Measurements from ENCODE around the gene OR4E2.

The OR4E2 gene

GRCh38 chr14:21653331-21653885 is at the start of gene OR4E2:
Gene OR4E2 (plus strand): TSS chr14:21653835. CDS start chr14:21665083, 11,248 bp downstream.
- Histone ChIP-seq H3K27ac (ENCODE audit: low read length) (no peak within 1 kb of the TSS), H3K9me3 (ENCODE audit: insufficient read depth, low read length, severe bottlenecking) (no peaks in the 10 kb centered on the region), H3K4me3 (ENCODE audit: low read depth in 1 of 2, low read length in 2 of 2) (no peak within 1 kb of the TSS), H3K36me3 (ENCODE audit: insufficient read depth, low read length) (no peaks in the 10 kb centered on the region), H3K27me3 (ENCODE audit: insufficient read depth, low read length, poor library complexity) (peaks cover 7% of the 10 kb centered on the region), H3K79me2 (ENCODE audit: insufficient read depth, low read length) (no peaks in the 10 kb centered on the region), H2AFZ (ENCODE audit: low read depth, low read length) (no peak within 1 kb of the TSS), H4K20me1 (ENCODE audit: insufficient read depth, low read length) (no peaks in the 10 kb centered on the region), H3K4me1 (ENCODE audit: insufficient read depth, low read length) (no peaks in the 10 kb centered on the region), H3K9ac (ENCODE audit: low read depth, low read length) (no peak within 1 kb of the TSS), H3K4me2 (ENCODE audit: insufficient read depth, low read length) (no peak within 1 kb of the TSS)
- no peak for ATAC-seq (ENCODE audit: insufficient read depth, low read depth)
- DNase-seq, result no peak
- no peak for TF ChIP-seq EZH2 (IDR thresholded peaks at IDR 0.05; ENCODE audit: borderline replicate concordance, low read depth, low read length, severe bottlenecking)
- no peak for TF ChIP-seq CTCF (IDR thresholded peaks at IDR 0.05; ENCODE audit: borderline replicate concordance, extremely low read depth, low read length, poor library complexity, severe bottlenecking)

- Histone ChIP-seq H2AFZ (ENCODE audit: low read depth, low read length) (no peak overlapping the region), H3K9me3 (ENCODE audit: insufficient read depth, low read length, severe bottlenecking) (no peaks in the 10 kb centered on the region), H3K4me3 (ENCODE audit: low read depth in 1 of 2, low read length in 2 of 2) (no peak overlapping the region), H3K36me3 (ENCODE audit: insufficient read depth, low read length) (no peaks in the 10 kb centered on the region), H3K4me1 (ENCODE audit: insufficient read depth, low read length) (no peaks in the 10 kb centered on the region), H3K27me3 (ENCODE audit: insufficient read depth, low read length, poor library complexity) (no peaks in the 10 kb centered on the region), H3K4me2 (ENCODE audit: insufficient read depth, low read length) (no peak overlapping the region), H3K79me2 (ENCODE audit: insufficient read depth, low read length) (no peaks in the 10 kb centered on the region), H4K20me1 (ENCODE audit: insufficient read depth, low read length) (no peaks in the 10 kb centered on the region), H3K27ac (ENCODE audit: low read length) (no peak overlapping the region), H3K9ac (ENCODE audit: low read depth, low read length) (no peak overlapping the region)
- no peak for DNase-seq
- no peak for TF ChIP-seq EZH2 (IDR thresholded peaks at IDR 0.05; ENCODE audit: borderline replicate concordance, low read depth, low read length, severe bottlenecking)
- no peak for ATAC-seq (ENCODE audit: insufficient read depth, low read depth)
Observed at GRCh38 chr14:21612324-21612723, 41.3 kb upstream of the OR4E2 start.

GRCh38 chr14:21614240-21614639 is 39.4 kb upstream of the OR4E2 start:
- Histone ChIP-seq H3K27me3 (ENCODE audit: insufficient read depth, low read length, poor library complexity) (no peaks in the 10 kb centered on the region), H3K36me3 (ENCODE audit: insufficient read depth, low read length) (no peaks in the 10 kb centered on the region), H3K4me2 (ENCODE audit: insufficient read depth, low read length) (no peak overlapping the region), H3K9me3 (ENCODE audit: insufficient read depth, low read length, severe bottlenecking) (no peaks in the 10 kb centered on the region), H3K4me3 (ENCODE audit: low read depth in 1 of 2, low read length in 2 of 2) (no peak overlapping the region), H3K9ac (ENCODE audit: low read depth, low read length) (no peak overlapping the region), H4K20me1 (ENCODE audit: insufficient read depth, low read length) (no peaks in the 10 kb centered on the region), H3K4me1 (ENCODE audit: insufficient read depth, low read length) (no peaks in the 10 kb centered on the region), H3K79me2 (ENCODE audit: insufficient read depth, low read length) (no peaks in the 10 kb centered on the region), H3K27ac (ENCODE audit: low read length) (no peak overlapping the region), H2AFZ (ENCODE audit: low read depth, low read length) (no peak overlapping the region)
- TF ChIP-seq EZH2 (IDR thresholded peaks at IDR 0.05; ENCODE audit: borderline replicate concordance, low read depth, low read length, severe bottlenecking), result no peak
- TF ChIP-seq CTCF (IDR thresholded peaks at IDR 0.05; ENCODE audit: borderline replicate concordance, extremely low read depth, low read length, poor library complexity, severe bottlenecking), result no peak
- ATAC-seq (ENCODE audit: insufficient read depth, low read depth) (no peak), DNase-seq (no peak)

- H3K9me3 ChIP-seq (ENCODE audit: insufficient read depth, low read length, severe bottlenecking), result no peaks in the 10 kb centered on the region
- H2AFZ ChIP-seq (ENCODE audit: low read depth, low read length), result no peak overlapping the region
- H3K4me1 ChIP-seq (ENCODE audit: insufficient read depth, low read length), result no peaks in the 10 kb centered on the region
- no peaks in the 10 kb centered on the region for H3K36me3 ChIP-seq (ENCODE audit: insufficient read depth, low read length)
- no peaks in the 10 kb centered on the region for H4K20me1 ChIP-seq (ENCODE audit: insufficient read depth, low read length)
- peaks cover 6% of the 10 kb centered on the region for H3K27me3 ChIP-seq (ENCODE audit: insufficient read depth, low read length, poor library complexity)
- no peak for ATAC-seq (ENCODE audit: insufficient read depth, low read depth)
- H3K4me2 ChIP-seq (ENCODE audit: insufficient read depth, low read length), result no peak overlapping the region
- no peak overlapping the region for H3K9ac ChIP-seq (ENCODE audit: low read depth, low read length)
- TF ChIP-seq CTCF (IDR thresholded peaks at IDR 0.05; ENCODE audit: borderline replicate concordance, extremely low read depth, low read length, poor library complexity, severe bottlenecking), result no peak
- no peak for TF ChIP-seq EZH2 (IDR thresholded peaks at IDR 0.05; ENCODE audit: borderline replicate concordance, low read depth, low read length, severe bottlenecking)
- H3K4me3 ChIP-seq (ENCODE audit: low read depth in 1 of 2, low read length in 2 of 2), result no peak overlapping the region
- H3K27ac ChIP-seq (ENCODE audit: low read length), result no peak overlapping the region
- DNase-seq, result no peak
- no peaks in the 10 kb centered on the region for H3K79me2 ChIP-seq (ENCODE audit: insufficient read depth, low read length)
Observed at GRCh38 chr14:21617614-21618013, 36.0 kb upstream of the OR4E2 start.

All from DND-41 (cell line).